GM13977 (cell line): ENCODE data around the gene RAD51B.

Source experiments
- DNase-seq: peaks from one replicate; pipeline ENCODE4 v3.0.0; 2012; ENCODE audit warnings: low spot score
- in situ Hi-C: fragments of 300-500 bp; cut with MboI; formaldehyde crosslinking; loops from one replicate; pipeline ENCODE4 v1.12.0; 2022; ENCODE audit warnings: low sequenced_read_pairs, low pct_unique_long_range_greater_than_20kb, mixed read lengths, inconsistent platforms; ENCODE audit not compliant: unreplicated experiment
- TF ChIP-seq, protein P1 (sequence below): IDR thresholded peaks from 2 replicates; pipeline ENCODE4 v1.5.1; 2012; ENCODE audit warnings: mild to moderate bottlenecking, control low read depth; ENCODE audit not compliant: insufficient read depth; ENCODE audit errors: extremely low read depth, missing control alignments

Gene RAD51B

DNA sequence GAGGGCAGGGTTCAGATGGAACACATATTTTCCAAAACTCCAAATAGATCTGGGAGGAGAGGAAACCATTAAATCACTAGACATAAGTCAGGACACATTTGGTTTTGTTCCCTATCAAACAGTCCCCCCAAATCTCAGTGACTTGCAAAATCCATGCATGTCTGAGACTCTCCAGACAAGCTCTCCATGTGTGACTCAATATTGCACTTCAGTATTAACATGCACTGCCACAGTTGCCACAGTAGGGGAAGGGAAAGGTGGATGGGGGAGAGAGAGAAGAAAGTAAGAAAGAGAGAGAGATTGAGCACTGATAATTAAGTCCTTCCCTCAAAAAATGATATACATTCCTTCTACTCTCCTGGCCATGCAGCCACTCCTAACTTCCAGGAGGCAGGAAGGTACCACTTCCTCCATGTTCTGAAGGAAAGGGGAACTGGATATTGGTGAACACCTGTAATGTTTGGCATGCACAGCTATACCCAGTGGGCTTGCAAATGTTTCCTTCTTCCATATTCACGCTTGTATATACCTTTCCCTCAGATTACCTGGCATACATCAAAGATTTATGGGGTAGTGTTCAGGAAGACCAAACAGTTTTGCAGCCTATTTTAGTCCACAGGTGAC is 663.3 kb downstream of the RAD51B start:
- DNase-seq: no peak
- in situ Hi-C loops: no loop called here

DNA sequence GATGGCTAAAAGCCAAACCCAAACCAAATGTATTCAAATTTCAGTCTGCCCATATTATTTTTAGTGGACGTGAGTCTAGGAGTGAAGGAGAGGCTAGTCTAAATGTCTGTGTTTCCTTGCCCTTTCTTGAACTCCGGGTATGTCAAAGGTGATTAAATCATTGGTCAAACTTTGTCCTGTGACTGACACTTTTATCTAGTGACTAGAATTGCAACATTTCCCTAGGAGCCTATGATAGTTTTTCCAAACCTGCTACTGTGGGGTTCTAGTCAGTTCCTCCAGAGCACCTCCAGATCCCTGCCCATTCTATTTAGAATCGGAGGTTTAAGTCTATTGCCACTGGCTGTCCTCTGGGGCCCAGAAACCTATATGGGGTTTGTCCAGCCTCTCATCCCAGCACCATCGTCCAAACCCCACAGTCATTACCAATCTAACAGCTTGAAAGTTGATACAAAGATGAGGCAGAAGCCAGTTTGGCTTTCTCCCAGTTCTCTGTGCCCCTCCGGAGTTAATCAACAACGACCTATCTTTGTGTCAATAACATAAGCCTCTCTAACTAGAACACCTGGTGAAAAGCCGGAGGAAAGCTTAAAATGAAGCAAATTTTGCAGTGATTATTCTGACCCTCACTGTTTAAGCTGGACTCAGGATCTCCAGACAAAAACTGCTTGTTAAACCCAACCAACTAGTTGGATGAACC is 666.6 kb downstream of the RAD51B start:
- no peak for DNase-seq
- in situ Hi-C loops: no loop called here

More for the DNA sequence above, 663.3 kb downstream of the RAD51B start:
- TF ChIP-seq, protein P1, sequence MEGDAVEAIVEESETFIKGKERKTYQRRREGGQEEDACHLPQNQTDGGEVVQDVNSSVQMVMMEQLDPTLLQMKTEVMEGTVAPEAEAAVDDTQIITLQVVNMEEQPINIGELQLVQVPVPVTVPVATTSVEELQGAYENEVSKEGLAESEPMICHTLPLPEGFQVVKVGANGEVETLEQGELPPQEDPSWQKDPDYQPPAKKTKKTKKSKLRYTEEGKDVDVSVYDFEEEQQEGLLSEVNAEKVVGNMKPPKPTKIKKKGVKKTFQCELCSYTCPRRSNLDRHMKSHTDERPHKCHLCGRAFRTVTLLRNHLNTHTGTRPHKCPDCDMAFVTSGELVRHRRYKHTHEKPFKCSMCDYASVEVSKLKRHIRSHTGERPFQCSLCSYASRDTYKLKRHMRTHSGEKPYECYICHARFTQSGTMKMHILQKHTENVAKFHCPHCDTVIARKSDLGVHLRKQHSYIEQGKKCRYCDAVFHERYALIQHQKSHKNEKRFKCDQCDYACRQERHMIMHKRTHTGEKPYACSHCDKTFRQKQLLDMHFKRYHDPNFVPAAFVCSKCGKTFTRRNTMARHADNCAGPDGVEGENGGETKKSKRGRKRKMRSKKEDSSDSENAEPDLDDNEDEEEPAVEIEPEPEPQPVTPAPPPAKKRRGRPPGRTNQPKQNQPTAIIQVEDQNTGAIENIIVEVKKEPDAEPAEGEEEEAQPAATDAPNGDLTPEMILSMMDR: no peak

DNA sequence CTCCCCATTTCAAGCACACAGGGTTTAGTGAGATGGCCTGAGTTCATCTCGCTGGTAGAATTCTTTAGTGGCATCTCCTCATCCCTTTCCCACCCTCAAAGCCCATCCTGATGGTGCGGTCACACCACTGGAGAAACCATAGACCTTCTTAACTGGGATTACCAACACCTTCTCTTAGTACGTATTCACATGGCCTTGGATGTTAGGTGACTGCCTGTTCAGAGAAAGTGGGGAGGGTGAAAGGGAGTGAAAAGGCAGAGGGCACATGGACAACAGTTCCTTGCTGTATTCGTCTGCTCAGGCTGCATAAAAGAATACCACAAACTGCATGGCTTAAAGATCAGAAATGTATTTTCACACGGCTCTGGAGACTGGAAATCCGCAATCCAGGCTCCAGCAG is 667.2 kb downstream of the RAD51B start:
- TF ChIP-seq, protein P1: no peak
- in situ Hi-C loops: no loop called here
- no peak for DNase-seq

More for the DNA sequence above, 666.6 kb downstream of the RAD51B start:
- TF ChIP-seq, protein P1: no peak

DNA sequence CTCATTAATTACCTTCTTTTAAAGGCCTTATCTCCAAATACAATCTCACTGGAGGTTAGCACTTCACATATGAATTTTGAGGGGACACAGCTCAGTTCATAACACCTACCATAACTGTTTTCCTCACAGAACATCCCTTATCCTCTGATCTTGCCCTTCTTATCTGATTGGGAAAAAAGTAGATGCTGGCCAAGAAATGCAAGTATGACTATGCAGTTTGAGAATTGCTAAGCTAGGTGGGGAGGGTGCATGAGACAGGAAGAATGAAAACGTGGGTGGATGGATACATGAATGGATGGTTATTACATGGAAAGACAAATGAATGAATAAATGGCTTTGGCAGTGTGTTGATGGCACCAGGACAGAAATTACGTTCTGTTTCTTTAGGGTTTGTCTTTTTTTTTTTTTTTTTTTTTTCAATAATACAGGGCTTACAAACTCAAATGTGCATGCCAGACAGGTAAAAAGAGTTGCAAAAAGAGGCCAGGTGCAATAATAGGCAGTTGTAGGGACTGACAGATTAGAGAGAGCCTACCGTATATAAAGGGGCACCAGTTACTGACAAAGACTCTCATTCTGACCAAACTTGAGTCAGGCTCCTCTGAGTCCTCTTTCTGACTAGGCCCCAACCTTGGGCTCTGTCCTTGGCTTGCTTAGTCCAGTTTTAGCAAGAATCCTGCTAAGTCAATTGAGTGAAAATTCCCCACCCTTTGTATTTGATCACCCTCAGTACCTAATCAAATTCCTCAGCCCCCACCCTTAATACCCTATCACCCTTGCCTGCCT is 668.4 kb downstream of the RAD51B start:
- in situ Hi-C loops: no loop called here
- DNase-seq: no peak
- TF ChIP-seq, protein P1: no peak

DNA sequence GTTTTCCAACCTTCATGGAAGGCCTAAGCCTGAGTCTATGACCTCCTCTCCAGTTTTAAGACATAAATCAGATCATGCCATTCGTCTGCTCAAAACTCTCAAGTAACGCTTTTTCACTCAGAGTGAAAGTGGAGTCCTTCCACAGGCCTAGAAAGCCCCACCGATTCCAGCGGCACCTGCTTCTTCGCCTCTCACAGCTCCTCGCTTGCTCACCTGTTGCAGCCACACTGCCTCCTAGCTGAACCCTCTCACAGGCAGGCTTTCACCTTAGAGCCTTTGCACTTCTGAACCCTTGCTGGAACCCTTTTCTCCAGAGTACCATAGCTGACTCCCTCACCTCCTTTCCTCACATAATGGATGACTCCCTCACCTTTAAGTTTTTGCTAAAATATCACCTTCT is 672.2 kb downstream of the RAD51B start:
- DNase-seq: no peak
- in situ Hi-C loops: no loop called here
- TF ChIP-seq, protein P1: peak; percentile 53

DNA sequence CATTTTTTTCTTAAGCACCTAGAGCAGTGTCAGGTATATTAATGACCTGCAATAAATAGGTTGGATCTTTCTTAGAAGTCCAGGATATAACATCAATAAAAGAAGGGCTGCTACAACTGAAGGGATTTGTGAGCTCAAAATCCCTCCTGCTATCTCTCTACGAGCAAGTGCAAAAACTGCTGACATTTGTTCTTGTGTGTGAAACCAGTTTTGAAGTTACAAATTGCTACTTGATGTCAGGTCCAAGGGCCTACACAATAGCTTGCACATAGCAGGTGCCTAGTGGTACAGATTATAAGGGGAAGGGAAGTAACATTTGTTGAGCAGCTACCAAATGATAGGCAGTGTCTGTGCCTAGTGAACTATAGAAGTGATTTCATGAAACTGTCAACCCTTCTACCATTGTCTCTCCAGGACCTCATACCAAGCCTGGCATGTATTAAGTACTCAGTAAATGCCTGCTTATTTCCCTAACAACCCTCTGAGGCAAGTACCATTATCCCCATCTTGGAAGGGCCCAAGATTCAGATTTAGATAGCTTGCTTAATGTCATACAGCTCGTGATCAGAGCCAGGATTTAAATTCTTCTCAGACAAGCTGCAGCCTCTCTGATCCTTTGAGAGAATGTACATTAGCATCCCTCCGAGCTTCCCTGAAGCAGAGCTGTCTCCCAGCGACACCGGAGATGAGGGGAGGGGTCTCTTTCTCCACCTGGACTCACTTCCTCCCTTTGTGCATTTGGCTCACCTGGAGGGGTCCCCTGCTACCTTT is 673.0 kb downstream of the RAD51B start:
- TF ChIP-seq, protein P1: no peak
- no peak for DNase-seq
- in situ Hi-C loops: no loop called here
